RKO (cell line): ENCODE results near the gene SH3RF1.
"Not testable (repeated sequence)": the region's sequence is repeated elsewhere in the genome, so short reads cannot be mapped to it uniquely, and the experiment has no call there.

Experiments used
- DNase-seq: peaks from one replicate; pipeline ENCODE4 v3.0.0-alpha.2; 2016; ENCODE audit warnings: low spot score

SH3RF1 gene

GRCh38 chr4:169200361-169201030 is 70.3 kb downstream of the SH3RF1 start:
- DNase-seq = no peak

DNA sequence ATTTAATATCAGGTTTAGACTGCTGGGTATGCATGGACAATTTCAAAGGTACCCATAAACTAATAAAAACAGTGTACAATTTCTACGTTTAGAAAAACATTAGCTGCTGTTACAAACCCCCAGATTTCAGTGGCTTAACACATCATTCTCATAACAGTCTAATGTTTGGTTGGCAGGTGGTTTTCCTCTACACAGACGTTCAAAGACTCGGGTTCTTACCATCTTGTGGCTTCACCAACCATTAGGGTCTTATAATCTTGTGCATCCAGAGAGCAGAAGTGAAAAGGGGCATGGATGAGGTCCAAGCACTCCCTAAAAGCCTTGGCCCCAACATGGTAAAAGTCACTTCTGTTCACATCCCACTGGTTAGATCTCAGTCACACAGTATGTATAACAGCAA is 71.6 kb downstream of the SH3RF1 start:
- DNase-seq = no peak

GRCh38 chr4:169198167-169198566 is 72.6 kb downstream of the SH3RF1 start:
- no peak for DNase-seq

DNA sequence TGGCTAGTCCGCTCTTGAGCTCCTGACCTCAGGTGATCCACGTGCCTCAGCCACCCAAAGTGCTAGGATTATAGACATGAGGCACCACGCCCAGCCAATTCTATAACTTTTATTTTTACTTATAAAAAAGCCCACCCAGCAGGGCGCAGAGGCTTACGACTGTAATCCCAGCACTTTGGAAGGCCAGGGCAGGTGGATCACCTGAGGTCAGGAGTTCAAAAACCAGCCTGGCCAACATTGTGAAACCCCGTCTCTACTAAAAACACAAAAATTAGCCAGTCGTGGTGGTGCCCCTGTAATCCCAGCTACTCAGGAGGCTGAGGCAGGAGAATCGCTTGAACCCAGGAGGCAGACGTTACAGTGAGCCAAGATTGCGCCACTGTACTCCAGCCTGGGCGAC is 73.5 kb downstream of the SH3RF1 start:
- DNase-seq = not testable (repeated sequence)

DNA sequence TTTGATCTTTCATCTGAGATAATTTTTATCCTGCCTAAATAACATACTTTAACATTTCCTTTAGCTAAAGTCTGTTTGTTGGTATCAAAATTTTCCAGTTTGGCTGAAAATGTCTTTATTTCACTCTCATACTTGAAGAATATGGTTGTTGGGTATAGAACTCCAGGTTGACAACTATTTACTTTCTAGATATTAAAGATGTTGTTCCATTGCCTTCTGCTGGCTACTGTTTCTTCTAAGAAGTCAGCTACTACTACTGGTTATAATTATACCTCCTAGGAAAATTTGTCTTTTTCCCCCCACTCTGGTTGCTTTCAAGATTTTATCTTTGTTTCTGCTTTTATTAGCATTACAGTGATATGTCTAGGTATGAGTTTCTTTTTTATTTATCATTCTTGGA is 75.7 kb downstream of the SH3RF1 start:
- no peak for DNase-seq

DNA sequence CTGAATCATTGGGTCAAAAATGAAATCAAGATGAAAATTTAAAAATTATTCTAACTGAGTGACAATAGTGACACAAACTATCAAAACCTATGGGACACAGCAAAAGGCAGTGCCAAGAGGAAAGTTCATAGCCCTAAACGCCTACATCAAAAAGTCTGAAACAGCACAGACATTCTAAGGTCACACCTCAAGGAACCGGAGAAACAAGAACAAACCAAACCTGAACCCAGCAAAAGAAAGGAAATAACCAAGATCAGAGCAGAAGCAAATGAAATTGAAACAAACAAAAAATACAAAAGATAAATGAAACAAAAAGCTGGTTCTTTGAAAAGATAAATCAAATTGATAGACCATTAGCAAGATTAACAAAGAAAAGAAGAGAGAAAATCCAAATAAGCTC is 80.8 kb downstream of the SH3RF1 start:
- DNase-seq = not testable (repeated sequence)

DNA sequence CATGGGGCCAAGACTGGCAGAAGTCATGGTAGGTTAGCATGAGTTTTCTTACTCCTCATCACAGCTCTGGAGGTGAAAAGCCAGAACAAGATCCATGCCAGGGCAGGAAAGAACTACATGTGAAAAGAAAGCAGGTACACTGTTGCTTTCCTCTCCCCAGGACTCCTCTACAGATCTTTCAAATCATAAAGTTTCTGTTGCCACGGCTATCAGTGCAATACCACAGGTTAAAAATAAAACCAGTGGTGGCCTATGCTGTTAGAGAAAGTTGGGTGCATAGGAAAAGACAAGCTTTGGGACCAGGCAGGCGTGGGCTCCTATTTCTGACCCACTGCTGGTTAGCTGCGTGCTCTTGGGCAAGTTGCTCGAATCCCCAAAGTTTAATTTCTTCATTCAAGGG is 81.4 kb downstream of the SH3RF1 start:
- no peak for DNase-seq

DNA sequence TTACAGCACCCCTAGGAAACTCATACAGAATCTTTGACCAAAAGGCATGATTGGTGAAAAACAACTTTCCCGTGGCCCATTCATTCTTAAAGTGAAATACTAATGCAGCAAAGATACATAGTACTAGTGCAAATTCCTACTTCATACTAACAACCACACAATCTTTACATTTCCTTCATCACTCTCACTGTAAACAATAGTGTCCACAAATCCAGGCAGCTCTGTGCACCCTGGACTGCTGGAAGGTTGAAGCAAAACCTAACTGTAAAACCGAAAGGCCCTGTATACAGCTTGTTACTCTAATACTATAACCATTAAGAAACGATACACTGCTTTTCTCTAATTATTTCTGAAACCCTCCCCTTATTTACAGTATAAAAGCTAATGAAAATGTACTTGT is 82.6 kb downstream of the SH3RF1 start:
- DNase-seq = no peak

DNA sequence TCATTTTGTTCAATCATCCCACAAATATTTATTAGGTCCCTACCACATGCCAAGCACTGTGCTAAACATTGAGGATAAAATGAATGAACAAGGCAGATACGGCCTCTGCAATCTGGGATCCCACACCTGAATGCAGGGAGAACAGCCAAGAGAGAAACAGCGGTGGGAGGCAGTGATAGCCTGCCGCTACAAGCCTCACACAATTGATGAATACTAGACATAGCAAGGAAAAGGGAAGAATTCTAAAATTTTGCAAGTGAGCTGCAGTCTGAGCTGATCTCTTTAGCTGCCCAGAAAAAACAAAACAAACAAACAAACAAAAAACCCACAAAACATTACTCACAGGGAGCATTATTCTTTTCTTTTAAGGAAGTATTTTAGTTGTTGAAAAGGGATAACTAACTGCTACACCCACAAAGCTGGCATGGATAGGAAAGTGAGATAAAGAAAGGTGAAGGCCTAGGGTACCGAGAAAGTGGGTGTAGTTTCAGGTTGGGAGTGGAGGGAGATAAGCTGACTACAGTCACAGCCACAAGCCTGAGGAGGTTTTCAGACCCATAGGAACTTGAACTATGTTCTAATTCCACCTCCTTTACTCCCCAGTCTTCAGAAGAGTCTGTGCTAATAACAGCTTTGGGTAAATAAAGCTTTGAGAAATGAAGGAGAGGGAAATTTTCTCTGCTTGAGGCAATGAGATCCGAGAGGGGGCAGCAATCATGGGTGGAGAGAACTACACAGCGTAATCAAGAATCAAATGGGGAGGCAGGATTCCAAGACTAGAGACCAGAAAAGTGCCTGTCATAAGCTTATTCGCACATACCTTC is 85.4 kb downstream of the SH3RF1 start:
- DNase-seq = no peak

DNA sequence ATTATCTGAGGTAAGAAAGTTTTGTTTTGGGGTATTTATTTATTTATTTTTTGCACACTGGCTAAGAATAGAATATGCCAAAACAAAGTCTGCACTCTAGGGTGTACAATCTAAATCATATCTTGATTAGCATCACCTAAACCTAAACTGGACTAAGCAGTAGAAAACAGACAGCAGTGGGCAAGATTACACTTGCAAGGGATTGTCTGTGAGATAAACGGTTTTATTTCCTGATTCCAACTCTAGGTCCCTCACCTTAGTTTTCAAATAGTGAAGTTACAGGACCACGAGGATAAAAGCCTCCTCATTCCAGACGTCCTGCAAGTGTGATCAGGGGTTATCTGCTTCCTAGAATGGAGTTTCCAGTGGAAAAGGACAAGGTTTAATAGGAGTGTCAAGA is 86.1 kb downstream of the SH3RF1 start:
- no peak for DNase-seq

DNA sequence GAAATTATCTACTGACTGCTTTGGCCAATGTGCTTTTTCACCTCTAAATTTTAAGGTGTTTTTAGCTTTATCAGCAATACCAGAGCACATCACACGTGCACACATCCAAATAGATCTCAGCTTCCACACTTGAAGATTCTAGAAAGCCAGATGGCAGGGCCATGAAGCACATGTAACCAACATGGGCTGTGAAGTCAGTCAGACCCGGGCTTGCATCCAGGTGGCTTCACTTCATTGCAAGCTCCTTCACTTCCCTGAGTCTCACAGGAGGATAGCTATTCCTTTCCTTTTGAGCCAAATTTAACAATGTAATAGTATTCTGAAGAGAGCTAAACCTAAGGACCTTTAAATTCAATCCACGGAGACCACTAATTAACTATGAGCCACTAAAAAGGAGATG is 86.5 kb downstream of the SH3RF1 start:
- DNase-seq = no peak

GRCh38 chr4:169183581-169183980 is 87.2 kb downstream of the SH3RF1 start:
- no peak for DNase-seq

GRCh38 chr4:169179609-169180521 is 90.9 kb downstream of the SH3RF1 start:
- DNase-seq = no peak

DNA sequence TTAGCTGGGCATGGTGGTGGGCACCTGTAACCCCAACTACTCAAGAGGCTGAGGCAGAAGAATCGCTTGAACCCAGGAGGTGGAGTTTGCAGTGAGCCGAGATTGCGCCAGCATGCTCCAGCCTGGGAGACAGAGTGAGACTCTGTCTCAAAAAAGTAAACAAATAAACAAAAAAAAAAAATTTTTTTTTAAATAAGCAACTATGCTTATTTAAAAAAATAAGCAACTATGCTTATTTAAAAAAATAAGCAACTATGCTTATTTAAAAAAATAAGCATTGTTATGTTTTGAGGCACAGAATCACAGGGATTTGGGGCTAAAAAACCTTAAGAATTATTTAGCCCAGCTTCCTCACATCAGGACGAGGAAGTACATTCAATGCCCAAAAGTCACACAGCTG is 92.7 kb downstream of the SH3RF1 start:
- not testable (repeated sequence) for DNase-seq

DNA sequence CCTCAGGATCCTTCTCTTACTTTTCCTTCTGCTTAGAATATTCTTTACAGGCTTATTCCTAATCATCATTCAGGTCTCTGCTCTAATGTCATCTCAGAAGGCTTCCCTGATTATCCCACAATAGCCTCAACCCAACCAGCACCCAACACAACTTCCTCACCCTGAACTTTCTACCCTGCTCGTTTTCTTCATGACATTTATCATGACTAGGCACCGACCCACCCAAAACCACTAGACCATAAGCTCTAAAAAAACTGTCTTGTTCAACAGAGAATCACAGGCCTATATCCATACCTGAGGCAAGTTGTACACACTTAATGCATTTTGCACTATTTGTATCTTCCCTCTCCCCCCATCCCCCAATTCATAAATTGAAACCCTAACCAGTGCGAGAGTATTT is 95.3 kb downstream of the SH3RF1 start:
- DNase-seq = no peak

GRCh38 chr4:169175035-169175434 is 95.7 kb downstream of the SH3RF1 start:
- DNase-seq = no peak

- DNase-seq = no peak
Observed at GRCh38 chr4:169174247-169174646, 96.5 kb downstream of the SH3RF1 start.

DNA sequence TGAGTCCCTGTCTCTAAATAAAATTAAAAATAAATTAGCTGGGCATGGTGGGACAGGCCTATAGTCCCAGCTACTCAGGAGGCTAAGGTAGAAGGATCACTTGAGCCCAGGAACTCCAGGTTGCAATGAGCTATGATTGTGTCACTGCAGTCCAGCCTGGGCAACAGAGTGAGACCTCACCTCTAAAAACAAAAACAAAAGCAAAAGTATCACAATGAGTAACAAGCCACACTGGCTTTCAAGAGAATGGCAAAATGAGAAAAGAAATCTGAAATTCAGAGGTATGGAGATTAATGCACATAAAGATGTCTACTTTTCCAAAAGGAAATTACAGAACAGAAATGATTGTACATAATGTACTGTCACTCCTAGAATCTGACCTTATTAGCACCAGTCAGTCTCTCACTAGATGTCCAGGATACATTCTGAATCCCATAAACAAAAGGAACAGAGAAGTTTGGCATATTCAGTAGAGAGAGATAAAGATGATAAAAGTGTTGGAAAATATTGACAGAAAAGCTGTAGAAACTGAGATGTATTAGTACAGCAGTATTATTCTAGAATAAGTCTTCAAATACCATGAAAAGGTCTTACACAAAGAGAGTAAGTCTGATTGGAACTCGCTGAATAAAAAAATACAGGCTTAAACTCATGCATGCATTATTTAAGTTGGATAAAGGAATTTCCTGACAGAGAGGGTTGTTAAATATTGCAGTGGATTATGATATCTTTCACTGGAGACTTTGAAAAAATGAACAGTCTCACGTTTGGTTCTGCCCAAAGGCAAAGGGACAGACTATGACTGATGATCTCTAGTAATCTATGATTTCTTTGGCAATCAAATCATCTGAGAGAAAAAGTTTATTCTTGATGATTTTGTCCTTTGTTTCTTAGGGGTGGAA is 102.5 kb downstream of the SH3RF1 start:
- DNase-seq = no peak

- no peak for DNase-seq
Observed at GRCh38 chr4:169164669-169165415, 105.9 kb downstream of the SH3RF1 start.

DNA sequence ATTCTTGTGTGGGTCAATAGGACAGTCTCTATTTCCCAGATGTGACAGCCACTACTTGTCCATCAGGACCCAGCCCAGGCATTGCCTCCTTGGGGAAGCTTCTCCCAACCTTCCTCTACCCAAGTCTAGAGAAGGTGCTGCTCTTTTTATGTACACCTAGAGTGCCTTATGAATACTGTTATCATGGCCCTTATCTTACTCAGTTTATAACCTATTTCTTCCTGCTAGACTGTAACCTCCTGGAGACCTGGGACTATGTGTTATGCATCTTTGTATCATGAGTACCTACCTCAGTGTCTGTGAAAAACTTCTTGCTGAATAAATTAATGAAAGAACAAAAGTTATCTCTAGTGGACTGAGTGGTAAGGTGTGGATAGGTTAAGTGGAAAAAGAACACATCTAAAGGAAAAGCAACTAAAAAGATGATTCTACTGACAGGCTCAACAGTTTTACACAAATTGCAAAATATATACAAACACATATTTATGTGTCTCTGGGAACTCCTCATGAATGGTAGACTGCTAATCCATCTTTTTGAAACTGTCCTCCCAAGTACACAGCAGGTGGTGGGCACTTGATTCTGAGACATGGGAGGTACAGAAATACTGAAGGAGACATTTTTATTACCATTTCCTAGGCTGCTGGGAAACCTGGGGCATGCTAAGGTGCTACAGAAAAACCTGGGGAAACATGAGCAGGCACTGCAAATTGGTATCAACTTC is 106.6 kb downstream of the SH3RF1 start:
- no peak for DNase-seq
